Transverse colon (tissue), 4 donors: ENCODE measurements around the gene PTPDC1. TPM values are rescaled to one million over a fixed set of nuclear protein-coding genes. Genes with fewer than 3 reads are reported as not detected.

Source experiments
- DNase-seq: peaks from one replicate; pipeline ENCODE4 v3.0.0-alpha.2; 2019
- H3K27ac ChIP-seq, 4 donors: fragments of 200-600 bp; sonication (generic); 2 replicates each; pipeline ENCODE4 v1.5.1; 2016 to 2018; ENCODE audit warnings: inconsistent platforms in 4 of 4
- H3K27me3 ChIP-seq: fragments of 200-600 bp; sonication (generic); 2 replicates; pipeline ENCODE4 v1.5.1; 2017; ENCODE audit warnings: inconsistent platforms
- H3K36me3 ChIP-seq, 4 donors: fragments of 200-600 bp; sonication (generic); 2 replicates each; pipeline ENCODE4 v1.5.1; 2017 to 2019; ENCODE audit warnings: inconsistent platforms in 4 of 4
- H3K4me1 ChIP-seq, 4 donors: fragments of 200-600 bp; sonication (generic); 2 replicates each; pipeline ENCODE4 v1.5.1; 2017 to 2020; ENCODE audit warnings: inconsistent platforms in 4 of 4
- H3K4me3 ChIP-seq, 4 donors: fragments of 200-600 bp; sonication (generic); 1 replicate in 1 of 4; 2 replicates in 3 of 4; pipeline versions ENCODE4 v1.5.1 to v1.6.1; 2017 to 2019; ENCODE audit warnings: inconsistent platforms in 4 of 4
- H3K9me3 ChIP-seq, 2 donors: fragments of 200-600 bp; sonication (generic); 2 replicates each; pipeline ENCODE4 v1.5.1; 2017 to 2019; ENCODE audit warnings: inconsistent platforms in 2 of 2
- CTCF ChIP-seq, 5 experiments: fragments of 200-600 bp in 3 of 5; fragments of 450-650 bp in 2 of 5; sonication (generic) in 3 of 5; IDR thresholded peaks; 1 replicate in 2 of 5; 2 replicates in 3 of 5; pipeline ENCODE4 v1.5.1; 2016 to 2017; ENCODE audit warnings: antibody characterized with exemption in 5 of 5, inconsistent platforms in 3 of 5, mild to moderate bottlenecking in 2 of 5, moderate library complexity in 1 of 5
- EP300 ChIP-seq: sonication (generic); formaldehyde crosslinking; IDR thresholded peaks from one replicate; pipeline ENCODE4 v1.6.1; 2017; ENCODE audit warnings: antibody characterized with exemption, low read depth
- POLR2A ChIP-seq: fragments of 450-650 bp; IDR thresholded peaks from one replicate; pipeline ENCODE4 v1.6.1; 2016; ENCODE audit warnings: antibody characterized with exemption, mild to moderate bottlenecking, moderate library complexity
- POLR2AphosphoS5 ChIP-seq, 3 donors: sonication (generic); formaldehyde crosslinking; IDR thresholded peaks; one replicate each; pipeline ENCODE4 v1.6.1; 2016; ENCODE audit warnings: antibody characterized with exemption in 3 of 3
- WGBS, 2 donors: methylation state at CpG; one replicate each; pipeline ENCODE4 v1.1.5; 2018; ENCODE audit warnings: low coverage in 1 of 2; 5-methylcytosine and 5-hydroxymethylcytosine counted together
- in situ Hi-C, 4 donors: fragments of 200-750 bp; cut with MboI; loops; one replicate each; pipeline versions ENCODE4 v1.15.0 to v1.15.1; 2017; ENCODE audit warnings: low sequenced_read_pairs in 3 of 4, low pct_ligation_motif_present in 1 of 4, low pct_unique_long_range_greater_than_20kb in 1 of 4
- intact Hi-C: fragments of 100-400 bp; cut with DNase I; formaldehyde crosslinking; loops from one replicate; pipeline ENCODE4 v1.15.1; 2023; ENCODE audit warnings: low total_unique reads
- total RNA-seq, 4 donors: library from RNA; depleted of rRNA; stranded (reverse); fragments of >200 nt; gene quantifications; one replicate each; pipeline ENCODE4 v1.1.0, GENCODE V29; 2016

Gene PTPDC1
- total RNA-seq, 4 donors from 2014 or later = 11.2 to 25.1 (median 16.0) TPM

GRCh38 chr9:94079236-94079635, 5.0 kb upstream of the PTPDC1 start:
- no peak for DNase-seq
- intact Hi-C loops = no loop called here
- H3K4me1 ChIP-seq = peaks cover 0 to 6% (median 1%) of the 10 kb centered on the region in 4 donors
- in situ Hi-C loops = loop anchor here in 1 of 4 donors (10.0 kb wide), 1 partner anchor 126 kb away; no protein-coding TSS in a partner anchor
- no peaks in the 10 kb centered on the region for H3K9me3 ChIP-seq
- H3K36me3 ChIP-seq = no peaks in the 10 kb centered on the region
- no peaks in the 10 kb centered on the region for H3K27me3 ChIP-seq
- H3K4me3 ChIP-seq = no peak overlapping the region
- TF ChIP-seq EP300 (no peak), CTCF (IDR thresholded peaks at IDR 0.05) (no peak), POLR2A (no peak), POLR2AphosphoS5 (IDR thresholded peaks at IDR 0.05) (no peak)
- WGBS, 2 donors = 91% methylated on average over 2 of the region's 2 CpGs; no CpG with 5 or more reads in 1 of the 2 donors
- no peak overlapping the region for H3K27ac ChIP-seq

GRCh38 chr9:94080249-94080648, 4.0 kb upstream of the PTPDC1 start:
- Histone ChIP-seq H3K36me3 (no peaks in the 10 kb centered on the region), H3K27ac (no peak overlapping the region), H3K9me3 (no peaks in the 10 kb centered on the region), H3K4me3 (no peak overlapping the region), H3K27me3 (no peaks in the 10 kb centered on the region), H3K4me1 (peaks cover 0 to 6% (median 1%) of the 10 kb centered on the region in 4 donors)
- no peak for TF ChIP-seq POLR2A
- no peak for TF ChIP-seq POLR2AphosphoS5 (IDR thresholded peaks at IDR 0.05)
- TF ChIP-seq CTCF (IDR thresholded peaks at IDR 0.05) = no peak
- no peak for TF ChIP-seq EP300
- in situ Hi-C loops = no loop called here
- intact Hi-C loops = no loop called here
- no peak for DNase-seq
- WGBS, 2 donors = 98 to 100% methylated on average over 2 of the region's 2 CpGs

GRCh38 chr9:94081435-94081834, 2.8 kb upstream of the PTPDC1 start:
- H3K27me3 ChIP-seq = no peaks in the 10 kb centered on the region
- in situ Hi-C loops (no loop called here), intact Hi-C loops (no loop called here)
- WGBS, 2 donors = 75 to 77% methylated on average over 4 of the region's 4 CpGs
- H3K9me3 ChIP-seq = no peaks in the 10 kb centered on the region
- no peak overlapping the region for H3K4me3 ChIP-seq
- no peak overlapping the region for H3K27ac ChIP-seq
- TF ChIP-seq CTCF (IDR thresholded peaks at IDR 0.05) = no peak
- H3K36me3 ChIP-seq = no peaks in the 10 kb centered on the region
- DNase-seq = no peak
- peaks cover 0 to 6% (median 2%) of the 10 kb centered on the region in 4 donors for H3K4me1 ChIP-seq

- Histone ChIP-seq H3K27me3 (no peaks in the 10 kb centered on the region), H3K36me3 (no peaks in the 10 kb centered on the region), H3K9me3 (no peaks in the 10 kb centered on the region), H3K27ac (no peak overlapping the region), H3K4me3 (no peak overlapping the region), H3K4me1 (peaks cover 0 to 7% (median 4%) of the 10 kb centered on the region in 4 donors)
- WGBS, 2 donors = 40 to 86% methylated on average over 1 to 8 of the region's 8 CpGs
- intact Hi-C loops (no loop called here), in situ Hi-C loops (no loop called here)
- no peak for TF ChIP-seq POLR2A
- TF ChIP-seq EP300 = no peak
- no peak for TF ChIP-seq CTCF (IDR thresholded peaks at IDR 0.05)
- TF ChIP-seq POLR2AphosphoS5 (IDR thresholded peaks at IDR 0.05) = no peak
- no peak for DNase-seq
These were observed 2.3 kb upstream of the PTPDC1 start for GRCh38 chr9:94081864-94082463.
